IMR-90 (cell line): ENCODE results near the gene CEP63.

ENCODE experiments used
- BHLHE40 ChIP-seq: fragments of 150-350 bp; IDR thresholded peaks from 2 replicates; pipeline ENCODE4 v1.6.1; 2016; ENCODE audit warnings: mild to moderate bottlenecking, low read depth, low read length
- CEBPB ChIP-seq: IDR thresholded peaks from 2 replicates; pipeline ENCODE4 v1.6.1; 2012; ENCODE audit warnings: low read depth, low read length, improper control_type of control experiment
- FOS ChIP-seq: fragments of 150-350 bp; IDR thresholded peaks from 2 replicates; pipeline ENCODE4 v1.6.1; 2016; ENCODE audit warnings: low read depth, low read length
- MAZ ChIP-seq: IDR thresholded peaks from 2 replicates; pipeline ENCODE4 v1.6.1; 2012; ENCODE audit warnings: low read depth, mild to moderate bottlenecking, low read length, improper control_type of control experiment, moderate library complexity, borderline replicate concordance
- POLR2A ChIP-seq: IDR thresholded peaks from 2 replicates; pipeline ENCODE4 v1.6.1; 2012; ENCODE audit warnings: mild to moderate bottlenecking, low read depth, low read length
- RAD21 ChIP-seq: IDR thresholded peaks from 2 replicates; pipeline ENCODE4 v1.6.1; 2012; ENCODE audit warnings: low read length, improper control_type of control experiment
- RCOR1 ChIP-seq: IDR thresholded peaks from 2 replicates; pipeline ENCODE4 v1.6.1; 2012; ENCODE audit warnings: mild to moderate bottlenecking, low read length, improper control_type of control experiment; ENCODE audit not compliant: insufficient replicate concordance
- TF ChIP-seq, protein P1 (sequence below): conservative IDR thresholded peaks from 2 replicates; pipeline ENCODE4 v1.5.1; 2012; ENCODE audit warnings: mild to moderate bottlenecking, low read depth, low read length, improper control_type of control experiment
- TF ChIP-seq, protein P2 (sequence below): fragments of 150-350 bp; IDR thresholded peaks from 2 replicates; pipeline ENCODE4 v1.6.1; 2017; ENCODE audit warnings: mild to moderate bottlenecking, antibody characterized with exemption, low read length, low read depth

DNA sequence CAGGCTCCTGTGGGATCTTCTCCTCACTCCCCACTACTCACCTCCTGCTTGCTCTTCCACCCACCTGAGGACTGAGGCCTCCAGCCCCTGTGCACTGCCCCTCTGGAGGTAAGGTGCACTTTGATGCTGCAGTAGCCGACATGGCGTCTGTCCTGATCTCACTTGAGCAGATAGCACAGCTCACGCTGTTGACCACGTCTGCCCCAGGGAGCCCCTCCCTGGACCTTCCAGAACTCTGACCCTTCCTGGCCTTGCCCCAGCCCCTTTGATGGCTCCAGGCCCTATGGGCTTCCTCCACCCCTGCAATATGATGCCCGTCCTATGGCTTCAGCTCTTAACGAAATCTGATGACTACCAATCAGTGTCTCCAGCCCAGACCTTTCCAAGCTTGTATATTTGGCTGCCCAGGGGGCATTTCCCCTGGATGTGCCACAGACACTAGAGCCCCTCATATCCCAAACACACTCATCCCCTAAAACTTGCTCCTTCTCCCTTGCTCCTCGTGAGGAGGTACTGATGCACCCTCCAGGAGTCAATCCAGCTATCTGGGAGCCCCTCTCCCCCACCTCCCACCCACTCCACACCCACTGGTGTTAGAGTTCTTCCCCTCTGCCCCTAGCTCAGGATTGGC lies 137.9 kb downstream of the CEP63 start:
- TF ChIP-seq, protein P1, sequence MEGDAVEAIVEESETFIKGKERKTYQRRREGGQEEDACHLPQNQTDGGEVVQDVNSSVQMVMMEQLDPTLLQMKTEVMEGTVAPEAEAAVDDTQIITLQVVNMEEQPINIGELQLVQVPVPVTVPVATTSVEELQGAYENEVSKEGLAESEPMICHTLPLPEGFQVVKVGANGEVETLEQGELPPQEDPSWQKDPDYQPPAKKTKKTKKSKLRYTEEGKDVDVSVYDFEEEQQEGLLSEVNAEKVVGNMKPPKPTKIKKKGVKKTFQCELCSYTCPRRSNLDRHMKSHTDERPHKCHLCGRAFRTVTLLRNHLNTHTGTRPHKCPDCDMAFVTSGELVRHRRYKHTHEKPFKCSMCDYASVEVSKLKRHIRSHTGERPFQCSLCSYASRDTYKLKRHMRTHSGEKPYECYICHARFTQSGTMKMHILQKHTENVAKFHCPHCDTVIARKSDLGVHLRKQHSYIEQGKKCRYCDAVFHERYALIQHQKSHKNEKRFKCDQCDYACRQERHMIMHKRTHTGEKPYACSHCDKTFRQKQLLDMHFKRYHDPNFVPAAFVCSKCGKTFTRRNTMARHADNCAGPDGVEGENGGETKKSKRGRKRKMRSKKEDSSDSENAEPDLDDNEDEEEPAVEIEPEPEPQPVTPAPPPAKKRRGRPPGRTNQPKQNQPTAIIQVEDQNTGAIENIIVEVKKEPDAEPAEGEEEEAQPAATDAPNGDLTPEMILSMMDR: no peak
- TF ChIP-seq RAD21 (no peak), FOS (no peak), RCOR1 (no peak), POLR2A (no peak), CEBPB (no peak), BHLHE40 (no peak), MAZ (no peak)
- TF ChIP-seq, protein P2, sequence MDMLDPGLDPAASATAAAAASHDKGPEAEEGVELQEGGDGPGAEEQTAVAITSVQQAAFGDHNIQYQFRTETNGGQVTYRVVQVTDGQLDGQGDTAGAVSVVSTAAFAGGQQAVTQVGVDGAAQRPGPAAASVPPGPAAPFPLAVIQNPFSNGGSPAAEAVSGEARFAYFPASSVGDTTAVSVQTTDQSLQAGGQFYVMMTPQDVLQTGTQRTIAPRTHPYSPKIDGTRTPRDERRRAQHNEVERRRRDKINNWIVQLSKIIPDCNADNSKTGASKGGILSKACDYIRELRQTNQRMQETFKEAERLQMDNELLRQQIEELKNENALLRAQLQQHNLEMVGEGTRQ: no peak
